ENCODE measurements around the gene KCTD5. TPM values are rescaled to one million over a fixed set of nuclear protein-coding genes. Genes with fewer than 3 reads are reported as not detected.

Gene KCTD5
- total and polyA plus RNA-seq, 9 of the 15 experiments (the other 6 are each of a cell fraction or from before 2014, with no cell fraction given): 0.73 to 58.3 (median 32.3) TPM

GRCh38 chr16:2663553-2664546 is 18.5 kb upstream of the KCTD5 start (continued):
- TF ChIP-seq VEZF1 (CRISPR knock-in tag; IDR thresholded peaks at IDR 0.05): no peak
- no peak for TF ChIP-seq ZNF134 (CRISPR knock-in tag; conservative IDR thresholded peaks at IDR 0.05)
- TF ChIP-seq ZNF609 (CRISPR knock-in tag; IDR thresholded peaks at IDR 0.05; ENCODE audit: borderline replicate concordance): no peak
- TF ChIP-seq, protein P1, sequence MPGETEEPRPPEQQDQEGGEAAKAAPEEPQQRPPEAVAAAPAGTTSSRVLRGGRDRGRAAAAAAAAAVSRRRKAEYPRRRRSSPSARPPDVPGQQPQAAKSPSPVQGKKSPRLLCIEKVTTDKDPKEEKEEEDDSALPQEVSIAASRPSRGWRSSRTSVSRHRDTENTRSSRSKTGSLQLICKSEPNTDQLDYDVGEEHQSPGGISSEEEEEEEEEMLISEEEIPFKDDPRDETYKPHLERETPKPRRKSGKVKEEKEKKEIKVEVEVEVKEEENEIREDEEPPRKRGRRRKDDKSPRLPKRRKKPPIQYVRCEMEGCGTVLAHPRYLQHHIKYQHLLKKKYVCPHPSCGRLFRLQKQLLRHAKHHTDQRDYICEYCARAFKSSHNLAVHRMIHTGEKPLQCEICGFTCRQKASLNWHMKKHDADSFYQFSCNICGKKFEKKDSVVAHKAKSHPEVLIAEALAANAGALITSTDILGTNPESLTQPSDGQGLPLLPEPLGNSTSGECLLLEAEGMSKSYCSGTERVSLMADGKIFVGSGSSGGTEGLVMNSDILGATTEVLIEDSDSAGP (CRISPR knock-in tag; IDR thresholded peaks at IDR 0.05): no peak
- peak; percentile 79 for TF ChIP-seq ZNF592 (IDR thresholded peaks at IDR 0.05)
- no peak for TF ChIP-seq CHD2 (IDR thresholded peaks at IDR 0.05; ENCODE audit: low read depth, low read length)
- TF ChIP-seq IRF2 (CRISPR knock-in tag; IDR thresholded peaks at IDR 0.05): no peak
- no peak for TF ChIP-seq ZBTB1 (CRISPR knock-in tag; IDR thresholded peaks at IDR 0.05; ENCODE audit: borderline replicate concordance, low read depth)
- TF ChIP-seq NBN (IDR thresholded peaks at IDR 0.05; ENCODE audit: low read depth): no peak
- no peak for TF ChIP-seq DEAF1 (CRISPR knock-in tag; IDR thresholded peaks at IDR 0.05)
- no peak for TF ChIP-seq SRSF3 (IDR thresholded peaks at IDR 0.05; ENCODE audit: insufficient read depth, low read length)
